Common myeloid progenitor, CD34-positive (primary cell): ENCODE measurements around the gene WIPF3.
A peak's percentile ranks its signal among the peaks of the same experiment; 100 is the strongest.

Experiments
- CTCF ChIA-PET: fragments of 350-600 bp; sonication (Branson Sonifier 250); formaldehyde crosslinking; loops from one replicate; lab custom pipeline; 2021; ENCODE audit warnings: antibody characterized with exemption; lab: Charles Lee
- POLR2A ChIA-PET: fragments of 350-600 bp; sonication (Branson Sonifier 250); formaldehyde crosslinking; loops from one replicate; lab custom pipeline; 2021; ENCODE audit warnings: antibody characterized with exemption; lab: Charles Lee
- DNase-seq, 3 donors: peaks; one replicate each; pipeline versions ENCODE4 v3.0.0 to v3.0.0-alpha.2; 2013
- H3K27ac ChIP-seq, 2 experiments: 1 replicate in 1 of 2; 2 replicates in 1 of 2; pipeline ENCODE4 v1.7.0; 2013; ENCODE audit warnings: inconsistent platforms in 2 of 2, low read length in 2 of 2, mild to moderate bottlenecking in 2 of 2, low read depth in 1 of 2, moderate library complexity in 1 of 2; ENCODE audit not compliant: severe bottlenecking in 2 of 2, insufficient read depth in 1 of 2, poor library complexity in 1 of 2
- H3K27me3 ChIP-seq, 5 experiments: replicated peaks in 2 of 5; 1 replicate in 3 of 5; 2 replicates in 2 of 5; pipeline versions ENCODE4 v1.6.1 to v1.7.0; 2013; ENCODE audit warnings: low read length in 4 of 5, mild to moderate bottlenecking in 2 of 5, moderate library complexity in 2 of 5, inconsistent platforms in 1 of 5; ENCODE audit not compliant: insufficient read depth in 5 of 5, control insufficient read depth in 4 of 5
- H3K36me3 ChIP-seq, 4 experiments: 1 replicate in 2 of 4; 2 replicates in 2 of 4; pipeline versions ENCODE4 v1.6.1 to v1.7.0; 2013; ENCODE audit warnings: low read length in 3 of 4, control low read depth in 1 of 4, mild to moderate bottlenecking in 1 of 4; ENCODE audit not compliant: control insufficient read depth in 4 of 4, insufficient read depth in 4 of 4
- H3K4me1 ChIP-seq, 4 experiments: 1 replicate in 3 of 4; 2 replicates in 1 of 4; pipeline versions ENCODE4 v1.6.1 to v1.7.1; 2013; ENCODE audit warnings: low read length in 3 of 4, mild to moderate bottlenecking in 3 of 4, control low read depth in 1 of 4, inconsistent platforms in 1 of 4, moderate library complexity in 1 of 4; ENCODE audit not compliant: control insufficient read depth in 4 of 4, insufficient read depth in 4 of 4; ENCODE audit errors: control extremely low read depth in 1 of 4
- H3K4me3 ChIP-seq, 7 experiments: 1 replicate in 4 of 7; 2 replicates in 3 of 7; pipeline versions ENCODE4 v1.5.1 to v1.7.0; 2013; ENCODE audit warnings: mild to moderate bottlenecking in 7 of 7, low read length in 6 of 7, moderate library complexity in 6 of 7, inconsistent platforms in 2 of 7, low read depth in 2 of 7, control low read depth in 1 of 7; ENCODE audit not compliant: insufficient read depth in 4 of 7, control insufficient read depth in 1 of 7; ENCODE audit errors: extremely low read depth in 1 of 7
- H3K9me3 ChIP-seq, 5 experiments: 1 replicate in 4 of 5; 2 replicates in 1 of 5; pipeline versions ENCODE4 v1.6.1 to v1.7.1; 2013; ENCODE audit warnings: low read length in 4 of 5, mild to moderate bottlenecking in 2 of 5, inconsistent platforms in 1 of 5, low read depth in 1 of 5, moderate library complexity in 1 of 5; ENCODE audit not compliant: control insufficient read depth in 4 of 5, insufficient read depth in 2 of 5; ENCODE audit errors: control extremely low read depth in 1 of 5
- WGBS: methylation state at CpG from one replicate; pipeline ENCODE4 v1.1.5; 2013; ENCODE audit not compliant: insufficient coverage; 5-methylcytosine and 5-hydroxymethylcytosine counted together

Gene WIPF3

DNA sequence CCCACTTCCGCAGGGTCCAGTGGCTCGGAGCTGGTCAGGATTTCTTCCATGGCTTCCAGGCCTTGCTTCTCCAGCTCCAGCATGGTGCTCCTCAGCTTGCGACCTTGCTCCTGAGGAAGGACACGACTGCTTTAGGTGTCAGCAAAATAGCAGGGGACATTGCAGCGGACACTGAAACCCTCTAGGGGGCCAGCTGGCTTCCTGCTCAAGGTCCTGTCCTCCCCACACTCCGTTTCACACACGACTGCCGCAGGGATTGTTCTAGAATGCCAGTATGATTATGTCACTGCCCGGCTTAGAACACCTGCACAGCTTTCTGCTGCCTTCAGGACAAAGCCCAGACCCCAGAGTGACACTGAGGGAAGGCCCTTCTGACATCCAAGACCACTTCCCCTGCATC is 117.7 kb downstream of the WIPF3 start:
- Histone ChIP-seq H3K36me3 (peaks cover 6 to 62% (median 36%) of the 10 kb centered on the region in 4 experiments), H3K4me1 (no peaks in the 10 kb centered on the region), H3K9me3 (no peaks in the 10 kb centered on the region), H3K4me3 (no peak overlapping the region), H3K27me3 (no peaks in the 10 kb centered on the region), H3K27ac (peak overlapping the region in 1 of 2 experiments; percentile 7)
- ChIA-PET POLR2A (no interaction called here), CTCF (interaction anchor here (0.6 to 7.8 kb wide), 5 partner anchors 30 to 150 kb away, joined by 3 to 119 read pairs (median 5); no protein-coding TSS in a partner anchor)
- 95% methylated on average over 9 of the region's 9 CpGs for WGBS
- no peak for DNase-seq

DNA sequence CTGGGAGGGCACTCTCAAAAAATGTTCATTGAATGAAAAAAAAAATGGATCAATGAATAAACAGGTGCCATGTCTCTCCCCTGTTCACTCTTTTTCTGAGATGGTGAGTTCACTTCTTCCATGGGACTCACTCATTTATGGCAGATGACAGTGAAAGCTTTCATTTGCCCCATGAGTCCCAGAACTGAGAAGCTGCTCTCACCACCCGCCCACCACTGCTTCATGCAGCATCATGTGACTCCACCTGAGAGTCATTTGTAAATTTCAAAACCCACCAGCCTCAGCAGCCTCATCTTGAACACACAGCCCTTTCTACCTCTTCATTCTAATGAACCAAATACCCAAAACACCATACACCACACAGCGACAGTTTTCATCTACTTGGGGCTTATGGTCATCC is 118.4 kb downstream of the WIPF3 start:
- ChIA-PET CTCF (interaction anchor here (1.0 to 7.8 kb wide), 3 partner anchors 50 to 137 kb away, joined by 5 to 119 read pairs (median 24); no protein-coding TSS in a partner anchor), POLR2A (no interaction called here)
- no peaks in the 10 kb centered on the region for H3K4me1 ChIP-seq
- H3K27ac ChIP-seq: no peak overlapping the region
- H3K27me3 ChIP-seq: no peaks in the 10 kb centered on the region
- no peaks in the 10 kb centered on the region for H3K9me3 ChIP-seq
- H3K36me3 ChIP-seq: peaks cover 6 to 65% (median 38%) of the 10 kb centered on the region in 4 experiments
- no peak overlapping the region for H3K4me3 ChIP-seq
- DNase-seq: no peak
- WGBS: 90% methylated on average over 2 of the region's 2 CpGs

DNA sequence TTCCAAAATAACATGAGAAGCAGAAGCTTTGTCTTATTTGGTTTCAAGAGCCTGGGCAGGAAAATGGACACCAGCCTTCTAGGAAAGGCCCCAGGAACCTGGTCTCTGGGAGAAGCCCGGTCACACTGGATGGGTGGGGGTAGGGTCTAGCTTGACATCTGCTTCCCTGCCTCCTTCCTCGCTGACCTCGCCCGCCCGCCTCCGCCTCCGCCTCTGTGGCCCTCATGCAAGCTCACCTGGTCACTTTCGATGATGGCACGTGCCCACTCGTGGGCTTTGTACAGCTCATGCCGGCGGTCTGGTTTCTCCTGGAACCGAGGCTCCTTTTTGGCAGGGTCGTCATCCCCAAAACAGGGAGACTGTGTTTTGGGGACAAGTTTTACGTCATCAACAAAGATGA is 119.9 kb downstream of the WIPF3 start:
- Histone ChIP-seq H3K36me3 (peaks cover 6 to 63% (median 37%) of the 10 kb centered on the region in 4 experiments), H3K4me3 (no peak overlapping the region), H3K4me1 (no peaks in the 10 kb centered on the region), H3K27ac (no peak overlapping the region), H3K27me3 (no peaks in the 10 kb centered on the region), H3K9me3 (no peaks in the 10 kb centered on the region)
- no peak for DNase-seq
- WGBS: 95% methylated on average over 13 of the region's 15 CpGs
- CTCF ChIA-PET: interaction anchor here (0.7 to 7.8 kb wide), 4 partner anchors 51 to 178 kb away, joined by 3 to 119 read pairs (median 3); no protein-coding TSS in a partner anchor
- POLR2A ChIA-PET: no interaction called here

DNA sequence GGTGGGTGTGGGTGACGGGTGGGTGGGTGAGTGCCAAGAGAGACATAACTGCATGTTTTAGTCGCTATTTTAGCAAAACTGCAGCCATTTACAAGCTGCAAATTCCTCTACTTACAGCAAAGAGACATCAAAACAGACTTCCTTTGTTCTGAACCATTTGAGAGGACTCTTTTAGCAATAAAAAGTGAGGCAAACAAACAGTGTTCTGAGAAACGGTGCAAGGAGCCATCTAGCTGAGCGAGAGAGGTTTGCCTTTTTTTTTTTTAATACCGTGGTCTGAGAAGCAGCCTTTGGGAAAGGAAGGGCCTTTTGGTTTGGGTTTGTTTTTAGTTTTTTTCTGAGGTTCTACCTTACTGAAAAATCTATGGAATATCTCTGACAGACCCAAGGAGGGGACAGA is 120.4 kb downstream of the WIPF3 start:
- Histone ChIP-seq H3K4me3 (no peak overlapping the region), H3K36me3 (peaks cover 8 to 64% (median 40%) of the 10 kb centered on the region in 4 experiments), H3K27ac (no peak overlapping the region), H3K4me1 (no peaks in the 10 kb centered on the region), H3K27me3 (no peaks in the 10 kb centered on the region), H3K9me3 (no peaks in the 10 kb centered on the region)
- 96% methylated on average over 2 of the region's 5 CpGs for WGBS
- POLR2A ChIA-PET: no interaction called here
- CTCF ChIA-PET: interaction anchor here (0.7 to 7.8 kb wide), 4 partner anchors 52 to 179 kb away, joined by 3 to 119 read pairs (median 3); no protein-coding TSS in a partner anchor
- no peak for DNase-seq

DNA sequence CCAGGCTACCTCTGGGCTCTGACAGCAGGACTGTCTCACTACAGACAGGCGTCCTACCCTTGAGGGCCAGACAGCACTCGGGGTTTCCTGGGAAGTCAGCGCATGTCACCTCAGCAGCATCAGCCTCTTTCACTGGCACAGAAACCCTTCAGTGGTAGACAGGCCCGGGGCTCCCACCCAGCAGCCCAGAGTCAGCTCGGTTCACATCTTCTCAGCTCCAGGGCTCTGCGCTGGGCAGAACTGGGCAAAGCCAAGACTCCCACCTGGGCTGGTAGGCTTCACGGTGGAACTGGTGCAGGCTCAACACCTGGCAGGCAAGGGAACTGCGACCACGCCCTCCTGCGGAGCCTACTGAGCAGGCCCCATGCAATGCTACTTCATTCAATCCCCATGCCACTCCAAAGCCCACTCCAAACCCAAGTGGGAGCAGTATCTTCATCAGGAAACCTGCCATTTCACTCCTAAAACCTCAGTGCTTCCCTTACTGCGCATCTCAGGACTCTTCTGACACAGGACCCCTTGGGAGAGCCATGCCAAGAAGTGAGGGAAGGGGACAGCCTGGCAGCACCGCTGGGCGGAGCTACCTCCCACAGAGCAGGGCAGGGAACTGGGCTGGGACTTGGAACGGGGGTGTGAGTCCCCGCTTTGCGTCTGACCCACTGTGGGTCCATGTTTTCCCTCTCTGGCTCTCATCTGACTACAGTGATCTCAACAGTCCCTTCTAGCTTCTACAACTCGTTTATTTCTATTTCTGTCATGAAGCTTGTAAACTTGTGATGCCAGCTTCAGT is 122.9 kb downstream of the WIPF3 start:
- H3K27me3 ChIP-seq: no peaks in the 10 kb centered on the region
- WGBS: 92% methylated on average over 16 of the region's 17 CpGs
- ChIA-PET CTCF (interaction anchor here (0.8 to 6.8 kb wide), 4 partner anchors 7 to 132 kb away, joined by 3 to 40 read pairs (median 7); no protein-coding TSS in a partner anchor), POLR2A (no interaction called here)
- H3K9me3 ChIP-seq: no peaks in the 10 kb centered on the region
- no peak for DNase-seq
- no peak overlapping the region for H3K4me3 ChIP-seq
- H3K27ac ChIP-seq: no peak overlapping the region
- peaks cover 6 to 57% (median 38%) of the 10 kb centered on the region in 4 experiments for H3K36me3 ChIP-seq
- no peaks in the 10 kb centered on the region for H3K4me1 ChIP-seq

DNA sequence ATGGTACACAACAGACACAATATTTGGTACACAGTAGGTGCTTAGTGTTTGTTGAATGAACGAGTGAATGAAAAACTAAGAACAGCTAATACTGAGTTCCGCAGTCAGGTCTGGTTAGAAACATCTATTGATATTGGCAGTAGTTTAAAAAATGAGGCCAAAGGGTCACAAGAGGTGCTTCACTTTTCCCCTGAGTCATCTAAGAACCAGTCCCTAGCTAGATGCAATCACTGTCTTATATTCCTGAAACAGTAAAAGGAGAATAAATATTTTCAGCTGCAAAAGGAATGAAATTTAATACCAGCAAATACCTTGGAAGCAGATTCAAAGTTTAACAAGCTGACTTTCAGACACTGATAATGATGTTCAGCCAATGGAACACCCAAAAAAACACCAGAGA is 128.8 kb downstream of the WIPF3 start:
- WGBS: 100% methylated on average over 2 of the region's 2 CpGs
- DNase-seq: no peak
- CTCF ChIA-PET: interaction anchor here (1.3 to 6.8 kb wide), 4 partner anchors 10 to 130 kb away, joined by 3 to 40 read pairs (median 5); no protein-coding TSS in a partner anchor

DNA sequence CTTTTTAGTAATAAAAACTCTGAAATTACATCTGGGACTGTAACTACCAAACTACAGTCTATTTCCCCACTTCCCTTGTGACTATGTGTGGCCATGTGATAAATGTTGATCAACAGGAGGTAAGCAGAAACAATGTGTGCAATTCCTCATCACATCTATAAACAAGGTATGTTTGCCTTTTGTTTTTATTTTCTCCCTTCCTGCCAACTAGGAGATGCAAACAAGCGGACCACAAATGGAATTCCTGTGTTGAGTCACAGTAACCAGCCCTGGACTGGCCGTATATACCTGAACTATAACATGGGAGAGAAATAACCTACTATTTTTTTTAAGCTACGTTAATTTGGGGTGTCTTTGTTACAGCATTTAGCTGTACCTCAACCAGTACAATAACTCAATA is 130.8 kb downstream of the WIPF3 start:
- no peaks in the 10 kb centered on the region for H3K4me1 ChIP-seq
- no peak for DNase-seq
- ChIA-PET CTCF (no interaction called here), POLR2A (no interaction called here)
- H3K9me3 ChIP-seq: no peaks in the 10 kb centered on the region
- peaks cover 26 to 89% (median 66%) of the 10 kb centered on the region in 4 experiments for H3K36me3 ChIP-seq
- no peak overlapping the region for H3K4me3 ChIP-seq
- no peak overlapping the region for H3K27ac ChIP-seq
- no peaks in the 10 kb centered on the region for H3K27me3 ChIP-seq
- 100% methylated on average over 2 of the region's 3 CpGs for whole genome bisulfite sequencing

More for the DNA sequence above, 128.8 kb downstream of the WIPF3 start:
- H3K27me3 ChIP-seq: no peaks in the 10 kb centered on the region
- H3K27ac ChIP-seq: no peak overlapping the region
- no peaks in the 10 kb centered on the region for H3K9me3 ChIP-seq
- H3K36me3 ChIP-seq: peaks cover 22 to 83% (median 61%) of the 10 kb centered on the region in 4 experiments
- no peaks in the 10 kb centered on the region for H3K4me1 ChIP-seq
- H3K4me3 ChIP-seq: no peak overlapping the region
- POLR2A ChIA-PET: no interaction called here
